IMR-90 (cell line): Measurements from ENCODE around the gene CLPX. TPM values are rescaled to one million over a fixed set of nuclear protein-coding genes. Genes with fewer than 3 reads are reported as not detected.

ENCODE experiments used
- ATAC-seq: fragments of 200-7000 bp; cut with Tn5 transposase; 2 replicates; pipeline ENCODE4 v1.9.1; 2020; ENCODE audit warnings: low read depth, mild to moderate bottlenecking, moderate library complexity
- BruUV-seq: library from RNA; stranded (reverse); fragments of 400-500 nt; replicated peaks from 2 replicates; lab custom pipeline; 2021; lab: Mats Ljungman, UMichigan
- CTCF ChIA-PET: fragments of 300-600 bp; formaldehyde crosslinking; extraction: SDS; loops from one replicate; lab custom pipeline; 2021; ENCODE audit warnings: antibody characterized with exemption; lab: Yijun Ruan, JAX
- POLR2A ChIA-PET: fragments of 300-600 bp; sonication (Branson Sonifier 250); formaldehyde crosslinking; loops from one replicate; lab custom pipeline; 2022; ENCODE audit warnings: antibody characterized with exemption; ENCODE audit not compliant: unreplicated experiment; lab: Charles Lee
- DNase-seq: peaks from one replicate; pipeline ENCODE4 v3.0.0; 2013
- H2AFZ ChIP-seq: replicated peaks from 2 replicates; pipeline ENCODE3; 2013; ENCODE audit warnings: low read length, mild to moderate bottlenecking; ENCODE audit not compliant: poor library complexity
- H2AK5ac ChIP-seq: 2 replicates; pipeline ENCODE4 v1.6.1; 2013; ENCODE audit warnings: low read depth, low read length, inconsistent platforms
- H2AK9ac ChIP-seq: replicated peaks from 2 replicates; pipeline ENCODE3; 2013; ENCODE audit warnings: mild to moderate bottlenecking, low read depth, low read length, moderate library complexity; ENCODE audit not compliant: poor library complexity
- H2BK120ac ChIP-seq: 2 replicates; pipeline ENCODE4 v1.6.1; 2013; ENCODE audit warnings: low read depth, low read length, inconsistent platforms
- H2BK15ac ChIP-seq: 3 replicates; pipeline ENCODE4 v1.6.1; 2013; ENCODE audit warnings: low read depth, low read length, inconsistent platforms
- H2BK20ac ChIP-seq: 2 replicates; pipeline ENCODE4 v1.6.1; 2013; ENCODE audit warnings: low read depth, mild to moderate bottlenecking, inconsistent platforms, low read length, moderate library complexity
- H2BK5ac ChIP-seq: 2 replicates; pipeline ENCODE4 v1.6.1; 2013; ENCODE audit warnings: mild to moderate bottlenecking, low read depth, low read length, inconsistent platforms; ENCODE audit not compliant: poor library complexity, severe bottlenecking
- H3K14ac ChIP-seq: replicated peaks from 2 replicates; pipeline ENCODE4 v1.6.1; 2013; ENCODE audit warnings: low read depth, low read length, inconsistent platforms
- H3K18ac ChIP-seq: 2 replicates; pipeline ENCODE4 v1.6.1; 2013; ENCODE audit warnings: low read depth, low read length, control low read depth
- H3K23ac ChIP-seq: 2 replicates; pipeline ENCODE4 v1.6.1; 2013; ENCODE audit warnings: low read depth, low read length, inconsistent platforms
- H3K27ac ChIP-seq: 2 replicates; pipeline ENCODE4 v1.5.1; 2013; ENCODE audit warnings: mild to moderate bottlenecking, control low read depth, low read length; ENCODE audit not compliant: insufficient read depth
- H3K27me3 ChIP-seq: 2 replicates; pipeline ENCODE4 v1.6.1; 2013; ENCODE audit warnings: low read length; ENCODE audit not compliant: control insufficient read depth, insufficient read depth
- H3K36me3 ChIP-seq: 2 replicates; pipeline ENCODE4 v1.6.1; 2013; ENCODE audit warnings: low read length, mixed read lengths; ENCODE audit not compliant: control insufficient read depth, insufficient read depth
- H3K4ac ChIP-seq: 2 replicates; pipeline ENCODE4 v1.6.1; 2013; ENCODE audit warnings: low read depth, low read length, inconsistent platforms
- H3K4me1 ChIP-seq: 2 replicates; pipeline ENCODE4 v1.6.1; 2013; ENCODE audit warnings: low read length, mixed read lengths; ENCODE audit not compliant: control insufficient read depth, insufficient read depth
- H3K4me2 ChIP-seq: 2 replicates; pipeline ENCODE4 v1.6.1; 2013; ENCODE audit warnings: low read depth, mild to moderate bottlenecking, control low read depth, low read length, moderate library complexity
- H3K4me3 ChIP-seq: 2 replicates; pipeline ENCODE4 v1.5.1; 2013; ENCODE audit warnings: low read depth, mild to moderate bottlenecking, control low read depth, low read length, moderate library complexity; ENCODE audit not compliant: insufficient read depth
- H3K56ac ChIP-seq: 2 replicates; pipeline ENCODE4 v1.6.1; 2013; ENCODE audit warnings: low read length, inconsistent platforms; ENCODE audit not compliant: insufficient read depth; ENCODE audit errors: extremely low read depth
- H3K79me1 ChIP-seq, 2 experiments: 2 replicates each; pipeline ENCODE4 v1.6.1; 2013; ENCODE audit warnings: low read length in 2 of 2, inconsistent platforms in 1 of 2, low read depth in 1 of 2
- H3K9ac ChIP-seq: 2 replicates; pipeline ENCODE4 v1.6.1; 2013; ENCODE audit warnings: low read depth, low read length, control low read depth
- H3K9me1 ChIP-seq: 2 replicates; pipeline ENCODE4 v1.6.1; 2013; ENCODE audit warnings: low read length, inconsistent platforms; ENCODE audit not compliant: insufficient read depth
- H3K9me3 ChIP-seq: 2 replicates; pipeline ENCODE4 v1.6.1; 2013; ENCODE audit warnings: low read length; ENCODE audit not compliant: control insufficient read depth, insufficient read depth
- H4K20me1 ChIP-seq: 2 replicates; pipeline ENCODE4 v1.6.1; 2013; ENCODE audit warnings: low read length, inconsistent platforms; ENCODE audit not compliant: insufficient read depth
- H4K5ac ChIP-seq: 2 replicates; pipeline ENCODE4 v1.6.1; 2013; ENCODE audit warnings: mild to moderate bottlenecking, low read depth, low read length, control low read depth
- H4K8ac ChIP-seq, 2 experiments: 2 replicates each; pipeline ENCODE4 v1.6.1; 2013; ENCODE audit warnings: low read depth in 2 of 2, low read length in 2 of 2, control low read depth in 1 of 2, inconsistent platforms in 1 of 2
- H4K91ac ChIP-seq: 2 replicates; pipeline ENCODE4 v1.6.1; 2013; ENCODE audit warnings: low read depth, low read length, inconsistent platforms; ENCODE audit not compliant: insufficient read depth
- BHLHE40 ChIP-seq: fragments of 150-350 bp; IDR thresholded peaks from 2 replicates; pipeline ENCODE4 v1.6.1; 2016; ENCODE audit warnings: mild to moderate bottlenecking, low read depth, low read length
- FOS ChIP-seq: fragments of 150-350 bp; IDR thresholded peaks from 2 replicates; pipeline ENCODE4 v1.6.1; 2016; ENCODE audit warnings: low read depth, low read length
- POLR2A ChIP-seq: IDR thresholded peaks from 2 replicates; pipeline ENCODE4 v1.6.1; 2012; ENCODE audit warnings: mild to moderate bottlenecking, low read depth, low read length
- RAD21 ChIP-seq: IDR thresholded peaks from 2 replicates; pipeline ENCODE4 v1.6.1; 2012; ENCODE audit warnings: low read length, improper control_type of control experiment
- RFX5 ChIP-seq: IDR thresholded peaks from 2 replicates; pipeline ENCODE4 v1.8.0; 2012; ENCODE audit warnings: low read depth, mild to moderate bottlenecking, low read length, moderate library complexity
- SMC3 ChIP-seq: fragments of 150-350 bp; IDR thresholded peaks from 2 replicates; pipeline ENCODE4 v1.6.1; 2016; ENCODE audit warnings: low read depth, mild to moderate bottlenecking, antibody characterized with exemption, low read length, moderate library complexity
- USF2 ChIP-seq: fragments of 150-350 bp; IDR thresholded peaks from 2 replicates; pipeline ENCODE4 v1.6.1; 2017; ENCODE audit warnings: mild to moderate bottlenecking, antibody characterized with exemption, low read length, low read depth
- WGBS, 2 experiments: methylation state at CpG; one replicate each; pipeline versions ENCODE4 v1.1.5 to v1.1.7; 2013; ENCODE audit warnings: missing lambda C conversion rate in 2 of 2; ENCODE audit not compliant: insufficient read length in 1 of 2; ENCODE audit errors: extremely low coverage in 2 of 2; 5-methylcytosine and 5-hydroxymethylcytosine counted together
- dilution Hi-C: fragments of 300-500 bp; cut with HindIII; formaldehyde crosslinking; loops from one replicate; pipeline ENCODE4 v1.14.3; 2018; ENCODE audit warnings: low sequenced_read_pairs; ENCODE audit not compliant: unreplicated experiment
- in situ Hi-C: fragments of 300-500 bp; cut with MboI; formaldehyde crosslinking; loops from 3 replicates; pipeline ENCODE4 v1.14.3; 2019; ENCODE audit warnings: low sequenced_read_pairs, inconsistent platforms, mixed read lengths
- intact Hi-C: fragments of 100-400 bp; cut with micrococcal nuclease; formaldehyde crosslinking; loops from 2 replicates; pipeline ENCODE4 v1.10.0; 2022
- polyA plus RNA-seq, 3 experiments: library from polyadenylated mRNA; depleted of rRNA; stranded (reverse); fragments of >200 nt; gene quantifications; 2 replicates each; pipeline ENCODE4 v1.2.3, GENCODE V29; 2012; ENCODE audit warnings: low replicate concordance in 1 of 3
- total RNA-seq: library from RNA; depleted of rRNA; stranded (reverse); fragments of >200 nt; gene quantifications from 2 replicates; pipeline ENCODE4 v1.2.3, GENCODE V29; 2012

The CLPX gene
- total and polyA plus RNA-seq, 2 of the 4 experiments (the other 2 are of a cell fraction), result 25.8 to 26.9 TPM

GRCh38 chr15:65210770-65211481 lies 25.8 kb upstream of the CLPX start, which contains the start of gene CILP:
TSS of gene CILP (minus strand) at chr15:65211473. CDS start at chr15:65209755, 1,718 bp downstream.
- Histone ChIP-seq H3K27me3 (peaks cover 21% of the 10 kb centered on the region), H2AK5ac (no peak within 1 kb of the TSS; the same call in 1 of the 2 replicates), H3K9me3 (no peaks in the 10 kb centered on the region), H3K4ac (no peak within 1 kb of the TSS), H2BK5ac (no peak within 1 kb of the TSS), H3K56ac (no peak within 1 kb of the TSS), H3K9ac (no peak within 1 kb of the TSS), H2BK20ac (no peak within 1 kb of the TSS), H3K4me3 (no peak within 1 kb of the TSS), H4K8ac (no peak within 1 kb of the TSS), H3K27ac (0 out of 2 replicates have a peak within 1 kb of the TSS, but pooled peaks have one; percentile 19), H2BK120ac (no peak within 1 kb of the TSS), H3K79me1 (no peaks in the 10 kb centered on the region), H2AK9ac (no peak within 1 kb of the TSS), H3K23ac (no peak within 1 kb of the TSS), H3K18ac (no peak within 1 kb of the TSS; the same call in 1 of the 2 replicates), H3K36me3 (no peaks in the 10 kb centered on the region), H4K20me1 (no peaks in the 10 kb centered on the region), H3K14ac (no peak within 1 kb of the TSS), H4K5ac (no peak within 1 kb of the TSS), H3K9me1 (no peaks in the 10 kb centered on the region), H4K91ac (no peak within 1 kb of the TSS), H3K4me1 (peaks cover 12% of the 10 kb centered on the region; the same call in 1 of the 2 replicates), H2AFZ (peak within 1 kb of the TSS; percentile 73), H3K4me2 (peak within 1 kb of the TSS; percentile 45; the same call in 1 of the 2 replicates), H2BK15ac (no peak within 1 kb of the TSS)
- WGBS, 2 experiments, result 65% methylated on average over 2 of the region's 8 CpGs; no CpG with 5 or more reads in 1 of the 2 experiments
- ChIA-PET POLR2A (no interaction called here), CTCF (no interaction called here)
- in situ Hi-C loops, result no loop called here
- BruUV-seq, result no TSS peak
- DNase-seq (no peak), ATAC-seq (no peak; the same call in 1 of the 2 replicates)
- intact Hi-C loops, result no loop called here
- dilution Hi-C loops, result no loop called here
- no peak for TF ChIP-seq RAD21
- no peak for TF ChIP-seq RFX5
- TF ChIP-seq SMC3, result no peak
- no peak for TF ChIP-seq POLR2A
- TF ChIP-seq FOS, result no peak
- no peak for TF ChIP-seq BHLHE40
- no peak for TF ChIP-seq USF2
